Left colon (tissue), 2 donors: ENCODE measurements around the gene PRR29. TPM values are rescaled to one million over a fixed set of nuclear protein-coding genes. Genes with fewer than 3 reads are reported as not detected.
A peak's percentile ranks its signal among the peaks of the same experiment; 100 is the strongest.

Experiments
- ATAC-seq: fragments of 200-7000 bp; cut with Tn5 transposase; one replicate; pipeline ENCODE4 v1.9.1; 2020; ENCODE audit warnings: mild to moderate bottlenecking, moderate library complexity
- DNase-seq, 2 donors: peaks; one replicate each; pipeline ENCODE4 v3.0.0-alpha.2; 2020
- intact Hi-C, 2 donors: fragments of 100-400 bp; cut with DNase I in 1 of 2; cut with micrococcal nuclease in 1 of 2; formaldehyde crosslinking; loops; one replicate each; pipeline versions ENCODE4 v1.11.2 to v1.14.0; 2022; cut with DNase I, micrococcal nuclease
- long read RNA-seq: library from polyadenylated mRNA; unstranded; transcript quantifications from one replicate; pipeline ENCODE4 v2.0.0, GENCODE V29; 2021
- total RNA-seq, 2 donors: library from RNA; stranded (reverse); fragmentation: NEBNext Ultra II Directional; extraction: Animal tissue kit (Norgen Biotek cat#: 25700); gene quantifications; one replicate each; pipeline ENCODE4 v1.2.1, GENCODE V29; 2021
- donor health status: DM: no; HTN: no; CAD: no.
- donor health status: DM: yes; HTN: yes; CAD: no.

Gene PRR29
- total RNA-seq = under 1 TPM in 1 of 2 donors, not detected in 1; 0.22 TPM
- long read RNA-seq = 0 reads

GRCh38 chr17:63998050-63998720 is at the start of gene PRR29:
Gene PRR29, plus strand, starts transcription at chr17:63998351. Its CDS starts 14 bp downstream, at chr17:63998365.
- ATAC-seq = peak; percentile 79

DNA sequence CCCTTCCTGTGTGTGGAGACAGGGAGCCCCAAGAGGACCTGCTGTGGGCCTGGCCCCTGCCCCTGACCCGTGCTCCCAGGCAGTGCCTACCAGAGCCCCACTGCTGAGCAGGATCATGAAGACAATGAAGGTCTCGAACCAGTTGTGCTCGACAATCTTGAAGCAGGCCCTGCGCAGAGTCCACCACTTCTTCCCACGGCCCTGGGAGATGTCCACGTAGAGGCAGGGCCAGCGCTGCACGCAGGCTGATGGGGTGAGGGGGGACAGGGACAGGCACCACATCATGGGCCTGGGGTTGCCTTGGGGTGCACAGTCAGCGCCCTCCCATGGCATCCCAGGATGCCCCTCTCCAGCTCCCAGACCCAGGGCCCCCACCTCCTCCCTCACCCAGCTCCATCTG is 49.6 kb upstream of the PRR29 start:
- ATAC-seq = no peak
- no peak for DNase-seq
- intact Hi-C loops = no loop called here

More at GRCh38 chr17:63998050-63998720, at the start of gene PRR29:
- DNase-seq = peak in 1 of 2 donors; percentile 75
- intact Hi-C loops = no loop called here

DNA sequence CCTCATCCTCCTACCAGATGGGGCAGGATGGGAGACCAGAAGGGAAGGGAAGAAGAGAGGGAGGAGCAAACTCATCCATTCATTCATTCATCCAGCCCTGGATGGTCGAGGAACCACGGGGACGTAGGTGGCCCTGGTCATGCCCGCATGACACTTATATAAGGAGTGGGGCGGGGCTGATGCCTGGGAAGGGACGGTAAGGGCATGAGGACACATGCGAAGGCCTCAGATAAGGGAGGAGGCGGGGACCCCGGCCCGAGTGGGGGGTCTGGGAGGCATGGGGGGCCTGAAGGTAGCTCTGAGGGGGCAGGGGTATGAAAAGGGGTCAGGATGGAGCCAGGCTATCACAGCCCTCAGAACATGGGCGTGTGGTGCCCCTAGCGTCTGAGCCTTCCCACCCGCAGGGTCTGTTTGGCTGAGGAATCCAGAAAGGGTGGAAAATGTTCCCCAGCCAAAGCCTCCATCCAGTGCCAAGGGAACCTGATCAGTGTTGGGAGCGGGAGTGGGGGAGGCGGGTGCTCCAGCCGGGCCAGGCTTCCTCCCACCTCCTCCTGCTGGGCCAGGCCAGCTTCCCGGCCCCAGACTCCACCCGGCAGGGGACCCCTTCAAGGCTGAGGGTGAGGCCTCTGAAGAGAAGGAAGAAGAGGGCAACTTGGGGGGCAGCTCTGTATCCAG is 48.4 kb upstream of the PRR29 start:
- no peak for DNase-seq
- ATAC-seq = no peak
- intact Hi-C loops = no loop called here

DNA sequence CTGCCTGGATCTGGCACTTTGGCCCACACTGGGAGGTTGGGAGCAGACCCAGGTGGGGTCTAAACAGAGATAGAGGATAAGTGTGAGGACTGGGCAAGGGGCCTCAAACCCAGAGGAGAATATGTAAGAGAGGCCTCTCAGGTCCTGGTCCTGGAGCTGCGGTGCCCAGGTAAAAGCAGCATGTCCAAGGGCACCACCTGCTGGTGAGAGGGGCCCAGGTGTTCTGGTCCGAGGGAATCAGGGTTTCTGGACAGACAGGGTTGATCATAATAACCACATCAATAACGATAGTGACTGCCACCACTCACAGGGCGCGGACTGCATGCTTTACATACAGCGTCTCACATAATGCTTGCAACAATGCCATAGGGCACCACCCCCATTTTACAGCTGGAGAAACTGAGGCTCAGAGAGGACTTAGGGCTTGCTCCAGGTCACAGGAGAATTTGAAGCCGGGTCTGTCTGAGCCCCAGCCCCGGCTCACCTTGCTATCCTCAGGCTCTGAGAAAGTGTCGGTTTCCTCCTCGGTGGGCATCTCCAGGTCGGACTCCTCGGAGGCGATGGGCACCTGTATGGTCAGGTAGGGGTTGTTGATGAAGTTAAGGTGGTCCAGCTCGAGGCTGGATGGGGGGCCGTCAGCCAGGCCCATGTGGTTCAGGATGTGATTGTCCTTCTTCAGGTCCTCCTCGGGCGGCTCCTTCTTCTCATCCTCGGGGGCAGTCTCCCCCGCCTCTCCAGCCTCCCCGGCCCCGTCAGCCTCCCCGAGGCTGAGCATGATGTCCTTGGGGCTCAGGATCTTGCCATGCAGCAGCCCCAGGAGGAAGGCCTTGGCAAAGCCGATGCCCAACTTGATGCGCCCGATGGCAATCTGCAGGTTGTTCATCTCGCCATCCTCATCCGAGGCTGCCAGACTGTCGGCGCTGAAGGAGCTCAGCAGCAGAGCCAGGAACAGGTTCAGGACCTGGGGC is 46.9 kb upstream of the PRR29 start:
- intact Hi-C loops = no loop called here
- ATAC-seq (peak; percentile 69), DNase-seq (peak in 1 of 2 donors; percentile 82)

- intact Hi-C loops = no loop called here
- ATAC-seq (peak; percentile 16), DNase-seq (peak in 1 of 2 donors; percentile 35)
Observed at GRCh38 chr17:63954402-63955063, 43.6 kb upstream of the PRR29 start.

- intact Hi-C loops = no loop called here
Observed at GRCh38 chr17:63955232-63955631, 42.9 kb upstream of the PRR29 start.

GRCh38 chr17:63955791-63956190 is 42.4 kb upstream of the PRR29 start:
- ATAC-seq = no peak
- intact Hi-C loops = no loop called here
- no peak for DNase-seq

More at GRCh38 chr17:63955232-63955631, 42.9 kb upstream of the PRR29 start:
- no peak for ATAC-seq
- no peak for DNase-seq

- no peak for DNase-seq
- no peak for ATAC-seq
- intact Hi-C loops = no loop called here
Observed at GRCh38 chr17:63956296-63956920, 41.7 kb upstream of the PRR29 start.

GRCh38 chr17:63960006-63960405 is 38.1 kb upstream of the PRR29 start:
- no peak for DNase-seq
- intact Hi-C loops = no loop called here
- no peak for ATAC-seq

GRCh38 chr17:63960430-63960829 is 37.7 kb upstream of the PRR29 start:
- DNase-seq (no peak), ATAC-seq (no peak)
- intact Hi-C loops = no loop called here

DNA sequence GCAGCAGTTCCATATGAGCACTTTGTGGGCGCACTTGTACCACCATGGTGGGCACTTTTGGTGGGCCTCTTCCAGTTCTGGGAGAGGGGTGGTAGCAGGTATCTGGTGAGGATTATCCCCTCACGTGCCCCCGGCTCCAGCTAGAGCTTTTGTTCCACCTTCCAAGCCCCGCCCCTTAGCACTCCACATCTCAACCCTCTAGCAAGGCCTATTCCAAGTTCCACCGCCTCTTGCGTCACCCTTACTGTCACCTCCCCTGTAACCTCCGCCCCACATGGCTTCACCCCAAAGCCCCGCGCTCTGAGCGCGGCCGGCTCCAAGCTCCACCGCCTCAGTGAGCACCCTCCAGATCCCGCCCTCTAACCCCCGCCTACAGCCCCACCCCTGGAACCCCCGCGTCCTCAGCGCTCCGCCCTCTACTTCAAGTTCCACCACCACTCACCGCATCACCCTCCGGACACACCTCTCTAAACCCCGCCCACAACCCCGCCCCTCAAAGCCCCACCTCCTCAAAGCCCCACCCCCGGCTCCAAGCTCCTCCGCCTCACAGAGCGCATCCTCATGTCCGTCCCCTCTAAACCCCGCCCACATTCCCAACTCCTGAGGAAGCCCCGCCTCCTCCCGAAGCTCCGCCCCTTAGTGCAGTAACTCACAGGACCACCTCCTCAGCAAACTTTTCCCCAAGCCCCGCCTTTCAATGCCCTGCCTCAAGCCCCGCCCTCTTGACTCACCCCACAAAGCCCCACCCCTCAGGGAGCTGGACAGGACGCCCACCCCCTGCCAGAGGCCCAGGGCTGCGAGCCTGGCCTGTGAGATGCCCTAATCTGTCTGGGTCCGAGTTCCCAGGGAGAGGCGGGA is 36.6 kb upstream of the PRR29 start:
- intact Hi-C loops = no loop called here
- ATAC-seq (peak; percentile 71), DNase-seq (peak; percentile 54 to 60)

DNA sequence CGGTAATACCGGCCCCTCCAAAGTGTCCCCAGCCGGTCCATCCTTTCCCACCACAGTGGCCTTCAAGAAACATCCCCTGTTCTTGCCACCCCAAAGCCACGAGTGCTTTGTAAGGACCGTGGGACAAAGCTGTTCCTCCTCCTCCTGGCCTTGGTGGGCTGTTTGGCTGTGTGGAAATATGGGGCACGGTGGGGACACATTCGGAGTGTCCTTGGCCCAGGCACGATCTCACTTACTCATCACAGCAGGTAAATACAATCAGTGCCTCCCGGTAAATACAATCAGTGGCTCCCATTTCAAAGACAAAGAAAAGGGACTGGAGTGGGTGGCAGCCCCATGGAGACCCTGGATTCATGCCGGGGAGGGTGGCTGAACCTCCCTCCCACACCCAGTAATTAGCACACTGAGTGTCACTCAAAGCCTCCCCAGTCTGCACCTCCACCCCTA is 35.8 kb upstream of the PRR29 start:
- ATAC-seq (no peak), DNase-seq (no peak)
- intact Hi-C loops = no loop called here

GRCh38 chr17:63963123-63963522 is 35.0 kb upstream of the PRR29 start:
- no peak for ATAC-seq
- DNase-seq = no peak

DNA sequence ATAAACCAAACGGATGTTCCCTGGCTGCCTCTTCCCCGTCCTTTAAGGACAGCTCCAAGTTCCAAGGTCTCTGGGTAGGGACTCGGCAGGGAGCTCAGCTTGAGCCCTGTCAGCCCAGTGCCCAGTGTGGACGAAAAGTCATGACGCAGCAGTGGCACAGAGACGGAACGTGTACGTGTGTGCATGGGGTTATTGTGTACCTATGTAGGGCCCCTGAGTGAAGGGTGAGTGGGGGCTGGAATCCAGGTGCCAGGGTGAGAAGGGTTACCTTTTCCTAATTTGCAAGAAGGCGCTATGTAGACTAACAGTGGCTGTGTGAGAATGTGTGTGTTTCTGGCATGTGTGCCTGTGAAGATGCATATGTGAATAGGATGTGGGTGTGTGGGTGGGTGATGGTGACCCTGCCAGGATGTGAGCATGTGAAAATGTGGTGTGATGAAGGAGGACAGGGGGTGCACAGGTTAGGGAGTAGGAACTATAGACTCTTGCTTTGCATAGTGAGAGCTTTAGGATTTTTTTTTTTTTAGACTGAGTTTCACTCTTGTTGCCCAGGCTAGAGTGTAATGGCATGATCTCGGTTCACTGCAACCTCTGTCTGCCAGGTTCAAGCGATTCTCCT is 31.4 kb upstream of the PRR29 start:
- intact Hi-C loops = no loop called here
- DNase-seq (no peak), ATAC-seq (no peak)

More at GRCh38 chr17:63963123-63963522, 35.0 kb upstream of the PRR29 start:
- intact Hi-C loops = no loop called here

GRCh38 chr17:63967953-63968352 is 30.2 kb upstream of the PRR29 start:
- DNase-seq = no peak
- no peak for ATAC-seq
- intact Hi-C loops = no loop called here

GRCh38 chr17:63969278-63969677 is 28.9 kb upstream of the PRR29 start:
- ATAC-seq (no peak), DNase-seq (no peak)
- intact Hi-C loops = no loop called here

GRCh38 chr17:63972796-63973195 is 25.4 kb upstream of the PRR29 start, which contains the start of gene SCN4A:
Gene SCN4A, minus strand, starts transcription at chr17:63972918. Its CDS starts 77 bp downstream, at chr17:63972841.
- intact Hi-C loops = no loop called here
- ATAC-seq (no peak), DNase-seq (no peak)
